Measurements from ENCODE around the gene SLIT3.
A peak's percentile ranks its signal among the peaks of the same experiment; 100 is the strongest.

SLIT3 gene

GRCh38 chr5:169181814-169182213, 119.1 kb downstream of the SLIT3 start:
- DNase-seq = no peak
- intact Hi-C loops (cut with DNase I) = no loop called here

- DNase-seq = no peak
- intact Hi-C loops (cut with DNase I) = no loop called here
Observed at GRCh38 chr5:169178754-169179153, 122.2 kb downstream of the SLIT3 start.

- no peak for DNase-seq
- intact Hi-C loops (cut with DNase I) = no loop called here
Observed at GRCh38 chr5:169178274-169178673, 122.7 kb downstream of the SLIT3 start.

- DNase-seq = no peak
- intact Hi-C loops (cut with DNase I) = no loop called here
Observed at GRCh38 chr5:169176709-169177694, 123.9 kb downstream of the SLIT3 start.

GRCh38 chr5:169175733-169176132, 125.2 kb downstream of the SLIT3 start:
- intact Hi-C loops (cut with DNase I) = no loop called here
- no peak for DNase-seq

- DNase-seq = no peak
- intact Hi-C loops (cut with DNase I) = no loop called here
Observed at GRCh38 chr5:169174923-169175322, 126.0 kb downstream of the SLIT3 start.

GRCh38 chr5:169173372-169173771, 127.6 kb downstream of the SLIT3 start:
- DNase-seq = no peak
- intact Hi-C loops (cut with DNase I) = no loop called here

- DNase-seq = no peak
- intact Hi-C loops (cut with DNase I) = no loop called here
Observed at GRCh38 chr5:169171515-169171914, 129.4 kb downstream of the SLIT3 start.

GRCh38 chr5:169169783-169170182, 131.2 kb downstream of the SLIT3 start:
- DNase-seq = no peak
- intact Hi-C loops (cut with DNase I) = no loop called here

- intact Hi-C loops (cut with DNase I) = no loop called here
- no peak for DNase-seq
Observed at GRCh38 chr5:169168280-169168679, 132.7 kb downstream of the SLIT3 start.

GRCh38 chr5:169166078-169166477, 134.9 kb downstream of the SLIT3 start:
- intact Hi-C loops (cut with DNase I) = no loop called here
- DNase-seq = no peak

- intact Hi-C loops (cut with DNase I) = no loop called here
- no peak for DNase-seq
Observed at GRCh38 chr5:169165052-169165451, 135.9 kb downstream of the SLIT3 start.

- intact Hi-C loops (cut with DNase I) = no loop called here
- DNase-seq = peak in 9 of 10 donors; percentile 14 to 92 (median 43)
Observed at GRCh38 chr5:169164481-169164925, 136.4 kb downstream of the SLIT3 start.

GRCh38 chr5:169162407-169162806, 138.5 kb downstream of the SLIT3 start:
- no peak for DNase-seq
- intact Hi-C loops (cut with DNase I) = no loop called here

- DNase-seq = peak in 3 of 10 donors; percentile 19 to 80 (median 71)
- intact Hi-C loops (cut with DNase I) = no loop called here
Observed at GRCh38 chr5:169161022-169161680, 139.8 kb downstream of the SLIT3 start.

- no peak for DNase-seq
- intact Hi-C loops (cut with DNase I) = no loop called here
Observed at GRCh38 chr5:169160405-169160901, 140.5 kb downstream of the SLIT3 start.

GRCh38 chr5:169158764-169159163, 142.2 kb downstream of the SLIT3 start:
- intact Hi-C loops (cut with DNase I) = no loop called here
- DNase-seq = no peak

- DNase-seq = no peak
- intact Hi-C loops (cut with DNase I) = no loop called here
Observed at GRCh38 chr5:169157064-169157463, 143.9 kb downstream of the SLIT3 start.

- no peak for DNase-seq
- intact Hi-C loops (cut with DNase I) = no loop called here
Observed at GRCh38 chr5:169154679-169155078, 146.3 kb downstream of the SLIT3 start.

GRCh38 chr5:169153405-169153804, 147.5 kb downstream of the SLIT3 start:
- intact Hi-C loops (cut with DNase I) = no loop called here
- no peak for DNase-seq

- peak in 1 of 10 donors; percentile 74 for DNase-seq
- intact Hi-C loops (cut with DNase I) = no loop called here
Observed at GRCh38 chr5:169152946-169153345, 148.0 kb downstream of the SLIT3 start.
